HG02840 (cell line): ENCODE results near the gene SUCNR1.
"Not testable (repeated sequence)": the region's sequence is repeated elsewhere in the genome, so short reads cannot be mapped to it uniquely, and the experiment has no call there.

Source experiments
- ATAC-seq: cut with Tn5 transposase; IDR thresholded peaks from one replicate; pipeline ENCODE4 v1.9.1; 2021; ENCODE audit warnings: mild to moderate bottlenecking, moderate library complexity, moderate number of reproducible peaks; ENCODE audit not compliant: unreplicated experiment, low FRiP score

SUCNR1 gene

DNA sequence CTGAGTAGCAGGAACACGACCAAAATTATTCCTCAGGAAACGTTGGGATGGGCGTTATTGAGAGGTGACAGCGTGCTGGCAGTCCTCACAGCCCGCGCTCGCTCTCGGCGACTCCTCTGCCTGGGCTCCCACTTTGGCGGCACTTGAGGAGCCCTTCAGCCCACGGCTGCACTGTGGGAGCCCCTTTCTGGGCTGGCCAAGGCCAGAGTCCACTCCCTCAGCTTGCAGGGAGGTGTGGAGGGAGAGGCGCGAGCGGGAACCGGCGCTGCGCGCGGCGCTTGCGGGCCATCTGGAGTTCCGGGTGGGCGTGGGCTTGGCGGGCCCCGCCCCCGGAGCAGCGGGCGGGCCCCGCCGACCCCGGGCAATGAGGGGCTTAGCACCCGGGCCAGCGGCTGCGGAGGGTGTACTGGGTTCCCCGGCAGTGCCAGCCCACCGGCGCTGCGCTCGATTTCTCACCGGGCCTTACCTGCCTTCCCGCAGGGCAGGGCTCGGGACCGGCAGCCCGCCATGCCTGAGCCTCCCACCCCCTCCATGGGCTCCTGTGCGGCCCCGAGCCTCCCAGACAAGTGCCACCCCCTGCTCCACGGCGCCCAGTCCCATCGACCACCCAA lies 54.6 kb downstream of the SUCNR1 start:
- not testable (repeated sequence) for ATAC-seq

- ATAC-seq: no peak
These were observed 57.7 kb downstream of the SUCNR1 start for GRCh38 chr3:151931171-151931570.

- no peak for ATAC-seq
These were observed 59.9 kb downstream of the SUCNR1 start for GRCh38 chr3:151933234-151933853.
